ENCODE results near the gene DTNB. TPM values are rescaled to one million over a fixed set of nuclear protein-coding genes. Genes with fewer than 3 reads are reported as not detected.

The DTNB gene
- polyA plus RNA-seq, 1 experiment, result 12.5 TPM

DNA sequence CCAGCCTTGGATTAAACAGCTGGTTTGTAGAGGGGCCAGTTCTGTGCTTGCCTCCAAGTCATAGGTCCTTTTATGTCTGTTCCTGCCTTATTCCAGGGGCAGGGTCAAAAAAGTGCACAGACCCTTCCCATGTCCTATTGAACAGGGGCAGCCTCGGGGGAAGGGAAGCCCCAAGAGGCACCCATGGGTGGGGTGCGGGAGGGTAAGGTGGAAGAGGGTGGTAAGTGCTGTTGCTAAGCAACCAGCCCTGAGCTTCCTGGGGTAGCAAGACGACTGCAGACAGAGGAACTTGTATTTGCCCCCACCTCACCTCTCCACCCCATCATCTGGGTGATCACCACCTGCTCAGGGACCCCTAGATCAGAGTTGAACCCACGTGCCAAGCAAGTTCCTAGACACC lies 339.4 kb downstream of the DTNB start:
- ChIA-PET CTCF (interaction anchor here (1.1 to 3.0 kb wide), 2 partner anchors 9 to 28 kb away, joined by 3 to 13 read pairs; no protein-coding TSS in a partner anchor), POLR2A (no interaction called here)
- Histone ChIP-seq H3K27me3 (ENCODE audit: control insufficient read depth, insufficient read depth, low read length) (no peaks in the 10 kb centered on the region), H3K4me3 (ENCODE audit: low read depth, low read length) (no peak overlapping the region), H3K9me3 (ENCODE audit: control insufficient read depth, insufficient read depth, low read length) (no peaks in the 10 kb centered on the region), H3K27ac (ENCODE audit: low read depth, low read length) (no peak overlapping the region)
- no peak for DNase-seq (ENCODE audit: low read depth, low spot score)
- TF ChIP-seq, protein P1, sequence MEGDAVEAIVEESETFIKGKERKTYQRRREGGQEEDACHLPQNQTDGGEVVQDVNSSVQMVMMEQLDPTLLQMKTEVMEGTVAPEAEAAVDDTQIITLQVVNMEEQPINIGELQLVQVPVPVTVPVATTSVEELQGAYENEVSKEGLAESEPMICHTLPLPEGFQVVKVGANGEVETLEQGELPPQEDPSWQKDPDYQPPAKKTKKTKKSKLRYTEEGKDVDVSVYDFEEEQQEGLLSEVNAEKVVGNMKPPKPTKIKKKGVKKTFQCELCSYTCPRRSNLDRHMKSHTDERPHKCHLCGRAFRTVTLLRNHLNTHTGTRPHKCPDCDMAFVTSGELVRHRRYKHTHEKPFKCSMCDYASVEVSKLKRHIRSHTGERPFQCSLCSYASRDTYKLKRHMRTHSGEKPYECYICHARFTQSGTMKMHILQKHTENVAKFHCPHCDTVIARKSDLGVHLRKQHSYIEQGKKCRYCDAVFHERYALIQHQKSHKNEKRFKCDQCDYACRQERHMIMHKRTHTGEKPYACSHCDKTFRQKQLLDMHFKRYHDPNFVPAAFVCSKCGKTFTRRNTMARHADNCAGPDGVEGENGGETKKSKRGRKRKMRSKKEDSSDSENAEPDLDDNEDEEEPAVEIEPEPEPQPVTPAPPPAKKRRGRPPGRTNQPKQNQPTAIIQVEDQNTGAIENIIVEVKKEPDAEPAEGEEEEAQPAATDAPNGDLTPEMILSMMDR (IDR thresholded peaks at IDR 0.05; ENCODE audit: low read depth, low read length), result no peak

DNA sequence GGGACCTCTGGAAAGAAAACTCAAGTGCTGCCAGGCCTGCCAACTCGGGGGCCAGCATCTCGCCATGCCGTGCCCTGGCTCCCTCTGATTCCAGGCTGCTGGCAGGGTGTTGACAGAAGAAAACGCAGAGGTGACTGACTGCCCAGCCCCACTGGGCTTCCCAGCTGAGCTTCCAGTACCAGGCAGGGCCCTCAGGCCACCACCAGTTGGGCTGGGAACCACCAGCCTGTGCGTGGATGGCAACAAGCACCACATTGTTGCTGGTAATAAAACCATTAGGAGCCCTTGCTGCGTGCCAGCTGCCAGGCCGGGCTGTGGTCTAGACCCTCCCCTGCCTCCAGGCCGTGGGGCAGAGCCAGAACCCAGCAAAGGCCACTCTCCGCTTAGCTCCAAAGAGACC lies 340.8 kb downstream of the DTNB start:
- POLR2A ChIA-PET, result no interaction called here
- CTCF ChIA-PET, result no interaction called here
- Histone ChIP-seq H3K27ac (ENCODE audit: low read depth, low read length) (no peak overlapping the region), H3K4me3 (ENCODE audit: low read depth, low read length) (no peak overlapping the region), H3K9me3 (ENCODE audit: control insufficient read depth, insufficient read depth, low read length) (peaks cover 5% of the 10 kb centered on the region), H3K27me3 (ENCODE audit: control insufficient read depth, insufficient read depth, low read length) (no peaks in the 10 kb centered on the region)
- no peak for DNase-seq (ENCODE audit: low read depth, low spot score)
- TF ChIP-seq, protein P1 (IDR thresholded peaks at IDR 0.05; ENCODE audit: low read depth, low read length), result no peak

DNA sequence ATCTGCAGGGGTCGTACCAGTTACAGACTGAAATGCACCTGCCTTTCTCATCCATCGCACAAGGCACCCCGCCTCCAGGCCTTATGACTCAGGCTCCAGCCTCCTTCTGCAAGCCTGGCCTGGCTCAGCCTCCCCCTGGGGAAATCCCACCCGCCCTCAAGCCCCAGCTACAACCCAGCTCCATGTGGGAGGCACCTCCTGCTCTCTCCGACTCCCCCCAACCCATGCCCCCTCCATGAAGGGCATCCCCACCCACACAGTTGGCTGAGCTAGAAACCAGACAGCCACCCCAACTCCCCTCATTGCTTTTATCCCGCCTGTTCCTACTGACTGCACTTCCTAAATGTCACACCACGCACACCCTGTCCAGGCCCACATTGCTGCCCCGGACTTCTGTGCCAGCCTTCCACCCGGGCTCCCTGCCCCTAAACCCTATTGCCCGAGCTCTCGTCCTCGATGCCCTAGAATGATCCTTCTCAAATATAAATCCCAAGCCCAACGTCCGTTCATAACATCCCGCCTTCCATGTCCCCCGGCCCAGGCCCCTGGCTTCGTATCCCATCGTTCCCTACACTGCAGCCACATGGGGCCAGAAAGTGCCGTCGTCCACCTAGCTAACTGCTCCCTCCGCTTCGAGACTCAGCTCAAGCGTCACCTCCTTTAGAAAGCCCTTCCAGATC lies 341.6 kb downstream of the DTNB start:
- TF ChIP-seq, protein P1 (IDR thresholded peaks at IDR 0.05; ENCODE audit: low read depth, low read length), result no peak
- CTCF ChIA-PET, result interaction anchor here (1.1 kb wide), 1 partner anchor 30 kb away, joined by 3 read pairs; no protein-coding TSS in a partner anchor
- Histone ChIP-seq H3K4me3 (ENCODE audit: low read depth, low read length) (no peak overlapping the region), H3K9me3 (ENCODE audit: control insufficient read depth, insufficient read depth, low read length) (peaks cover 11% of the 10 kb centered on the region), H3K27me3 (ENCODE audit: control insufficient read depth, insufficient read depth, low read length) (no peaks in the 10 kb centered on the region), H3K27ac (ENCODE audit: low read depth, low read length) (no peak overlapping the region)
- POLR2A ChIA-PET, result no interaction called here
- no peak for DNase-seq (ENCODE audit: low read depth, low spot score)

DNA sequence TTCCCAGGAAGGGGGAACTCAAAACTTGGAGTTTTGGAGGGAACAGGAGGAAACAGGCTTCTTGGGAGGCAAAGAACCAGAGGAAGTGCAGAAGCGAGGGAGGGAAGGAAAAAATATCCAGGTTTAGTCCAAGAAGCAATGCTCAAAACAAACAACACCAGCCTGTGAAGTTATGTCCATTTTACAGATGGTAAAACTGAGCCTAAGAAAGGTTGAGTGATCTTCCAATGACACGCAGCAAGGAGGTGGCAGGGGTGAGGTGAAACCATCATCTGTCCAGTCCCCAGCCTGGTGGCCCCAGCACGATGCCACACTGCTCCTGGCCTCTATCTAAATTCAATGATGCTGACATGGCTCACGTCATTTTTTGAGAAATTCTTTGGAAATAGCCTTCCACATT lies 342.4 kb downstream of the DTNB start:
- peaks cover 18% of the 10 kb centered on the region for H3K9me3 ChIP-seq (ENCODE audit: control insufficient read depth, insufficient read depth, low read length)
- TF ChIP-seq, protein P1 (IDR thresholded peaks at IDR 0.05; ENCODE audit: low read depth, low read length), result no peak
- no peak for DNase-seq (ENCODE audit: low read depth, low spot score)
- ChIA-PET POLR2A (no interaction called here), CTCF (no interaction called here)
- H3K4me3 ChIP-seq (ENCODE audit: low read depth, low read length), result no peak overlapping the region
- no peak overlapping the region for H3K27ac ChIP-seq (ENCODE audit: low read depth, low read length)
- H3K27me3 ChIP-seq (ENCODE audit: control insufficient read depth, insufficient read depth, low read length), result no peaks in the 10 kb centered on the region

DNA sequence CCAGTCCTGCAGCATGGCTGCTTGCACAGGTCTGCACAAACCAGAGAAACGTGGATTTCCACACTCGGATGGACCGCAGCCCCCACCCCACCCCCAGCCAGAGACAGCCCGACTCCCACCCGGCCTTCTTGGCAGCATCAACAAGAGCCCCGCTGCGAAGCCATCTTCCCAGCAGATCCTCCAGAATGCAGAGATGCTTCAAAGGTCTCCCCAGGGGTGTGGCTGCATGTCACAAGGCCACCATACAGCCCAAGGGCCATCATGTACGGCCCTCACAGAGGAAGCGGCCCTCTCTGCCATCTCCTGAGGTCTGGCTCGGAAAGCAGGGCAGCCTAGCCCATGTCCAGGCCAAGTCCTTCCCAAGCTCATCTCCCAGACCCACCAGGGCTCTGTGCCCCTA lies 343.1 kb downstream of the DTNB start:
- DNase-seq (ENCODE audit: low read depth, low spot score), result no peak
- ChIA-PET POLR2A (no interaction called here), CTCF (no interaction called here)
- H3K27ac ChIP-seq (ENCODE audit: low read depth, low read length), result no peak overlapping the region
- TF ChIP-seq, protein P1 (IDR thresholded peaks at IDR 0.05; ENCODE audit: low read depth, low read length), result no peak
- H3K27me3 ChIP-seq (ENCODE audit: control insufficient read depth, insufficient read depth, low read length), result no peaks in the 10 kb centered on the region
- peaks cover 18% of the 10 kb centered on the region for H3K9me3 ChIP-seq (ENCODE audit: control insufficient read depth, insufficient read depth, low read length)
- H3K4me3 ChIP-seq (ENCODE audit: low read depth, low read length), result no peak overlapping the region

Data from AG04450 (cell line).